Mammary epithelial cell (primary cell): Measurements from ENCODE around the gene FAM32A.

Experiments
- EZH2 ChIP-seq: IDR thresholded peaks from 2 replicates; pipeline ENCODE4 v1.6.1; 2012; ENCODE audit warnings: low read length, inconsistent platforms, borderline replicate concordance
- TF ChIP-seq, protein P1 (sequence below), 2 donors: IDR thresholded peaks in 1 of 2; conservative IDR thresholded peaks in 1 of 2; 2 replicates each; pipeline ENCODE4 v1.5.1; 2011 to 2012; ENCODE audit warnings: inconsistent platforms in 2 of 2, low read length in 2 of 2, mild to moderate bottlenecking in 2 of 2, control low read depth in 1 of 2, low read depth in 1 of 2; ENCODE audit not compliant: insufficient read depth in 1 of 2; ENCODE audit errors: extremely low read depth in 1 of 2

DNA sequence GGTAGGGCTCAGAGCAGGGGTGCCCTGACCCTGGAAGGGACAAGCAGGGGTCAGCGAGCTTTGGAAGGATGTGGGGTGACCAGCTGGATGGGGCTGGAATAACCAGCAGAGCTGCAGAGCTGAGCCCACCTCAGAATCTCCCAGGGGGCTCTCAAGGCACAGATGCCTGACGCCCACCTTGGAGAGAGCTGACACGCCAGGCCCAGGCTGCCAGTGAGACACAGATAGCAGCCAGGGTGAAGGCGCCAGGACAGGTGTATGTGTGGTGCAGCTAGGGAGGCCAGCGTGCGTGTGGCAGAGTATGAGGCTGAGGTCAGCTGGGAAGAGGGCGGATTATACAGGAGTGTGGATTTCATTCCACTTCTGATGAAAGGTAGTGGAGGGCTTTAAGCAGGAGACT, 21.4 kb downstream of the FAM32A start:
- TF ChIP-seq, protein P1, sequence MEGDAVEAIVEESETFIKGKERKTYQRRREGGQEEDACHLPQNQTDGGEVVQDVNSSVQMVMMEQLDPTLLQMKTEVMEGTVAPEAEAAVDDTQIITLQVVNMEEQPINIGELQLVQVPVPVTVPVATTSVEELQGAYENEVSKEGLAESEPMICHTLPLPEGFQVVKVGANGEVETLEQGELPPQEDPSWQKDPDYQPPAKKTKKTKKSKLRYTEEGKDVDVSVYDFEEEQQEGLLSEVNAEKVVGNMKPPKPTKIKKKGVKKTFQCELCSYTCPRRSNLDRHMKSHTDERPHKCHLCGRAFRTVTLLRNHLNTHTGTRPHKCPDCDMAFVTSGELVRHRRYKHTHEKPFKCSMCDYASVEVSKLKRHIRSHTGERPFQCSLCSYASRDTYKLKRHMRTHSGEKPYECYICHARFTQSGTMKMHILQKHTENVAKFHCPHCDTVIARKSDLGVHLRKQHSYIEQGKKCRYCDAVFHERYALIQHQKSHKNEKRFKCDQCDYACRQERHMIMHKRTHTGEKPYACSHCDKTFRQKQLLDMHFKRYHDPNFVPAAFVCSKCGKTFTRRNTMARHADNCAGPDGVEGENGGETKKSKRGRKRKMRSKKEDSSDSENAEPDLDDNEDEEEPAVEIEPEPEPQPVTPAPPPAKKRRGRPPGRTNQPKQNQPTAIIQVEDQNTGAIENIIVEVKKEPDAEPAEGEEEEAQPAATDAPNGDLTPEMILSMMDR (conservative IDR thresholded peaks at IDR 0.05 in 1 of 2, IDR thresholded peaks at IDR 0.05 in 1 of 2; ENCODE audit: extremely low read depth in 1 of 2, insufficient read depth in 1 of 2, low read depth in 1 of 2, low read length in 2 of 2): no peak
- TF ChIP-seq EZH2: no peak
